ENCODE data around the gene PRPH. TPM values are rescaled to one million over a fixed set of nuclear protein-coding genes. Genes with fewer than 3 reads are reported as not detected.
A peak's percentile ranks its signal among the peaks of the same experiment; 100 is the strongest.

PRPH gene
- total and polyA plus RNA-seq, 9 of the 15 experiments (the other 6 are each of a cell fraction or from before 2014, with no cell fraction given), result 0.27 to 1.9 (median 1.3) TPM; not detected in 1

GRCh38 chr12:49340095-49340870 lies 45.3 kb downstream of the PRPH start:
- no peak overlapping the region for H3K4me3 ChIP-seq
- no peak overlapping the region for H3K4me2 ChIP-seq (ENCODE audit: insufficient read depth, low read length)
- ChIA-PET CTCF (ENCODE audit: low intra/inter-chr PET ratio) (interaction anchor here (0.6 to 2.9 kb wide), 2 partner anchors 51 to 52 kb away, joined by 3 to 49 read pairs; no protein-coding TSS in a partner anchor), POLR2A (interaction anchor here (1.1 to 1.6 kb wide), 2 partner anchors 14 to 50 kb away, joined by 3 to 5 read pairs; no protein-coding TSS in a partner anchor)
- FAIRE-seq, result peak; percentile 78
- 21% methylated on average over 6 of the region's 6 CpGs for WGBS (ENCODE audit: insufficient coverage, low coverage, missing lambda C conversion rate)
- in situ Hi-C loops (cut with MboI), result no loop called here
- no TSS peak for BruUV-seq (replicated peaks)
- H4K20me1 ChIP-seq (replicated peaks; ENCODE audit: control insufficient read depth, insufficient read depth, low read length), result peaks cover 2% of the 10 kb centered on the region; the same call in 1 of the 2 replicates
- no peaks in the 10 kb centered on the region for H3K36me3 ChIP-seq (ENCODE audit: control insufficient read depth, insufficient read depth, low read length)
- intact Hi-C loops (cut with micrococcal nuclease), result loop anchor here (10.0 kb wide), 2 partner anchors 275 to 365 kb away; partner anchors contain the start of genes KMT2D, RHEBL1, WNT1 and WNT10B
- no peaks in the 10 kb centered on the region for H3K9me3 ChIP-seq (replicated peaks; ENCODE audit: control insufficient read depth, insufficient read depth, low read depth, low read length)
- no peak for ATAC-seq
- H3K27ac ChIP-seq (ENCODE audit: extremely low read depth, low read depth, low read length), result no peak overlapping the region
- peaks cover 5 to 9% of the 10 kb centered on the region in 2 experiments; a peak in 3 of 5 replicates for H3K27me3 ChIP-seq (ENCODE audit: control insufficient read depth in 2 of 2, insufficient read depth in 2 of 2, low read length in 2 of 2)
- H2AFZ ChIP-seq (ENCODE audit: low read depth, low read length), result no peak overlapping the region
- DNase-seq (ENCODE audit: extremely low read depth in 1 of 4, low spot score in 3 of 4), result no peak
- H3K4me1 ChIP-seq (replicated peaks in 1 of 2; ENCODE audit: control insufficient read depth in 2 of 2, insufficient read depth in 2 of 2, low read length in 2 of 2), result peaks cover 20 to 58% of the 10 kb centered on the region in 2 experiments
- no peaks in the 10 kb centered on the region for H3K9me1 ChIP-seq (ENCODE audit: control insufficient read depth, insufficient read depth, low read length)
- TF ChIP-seq ZNF764 (CRISPR knock-in tag; IDR thresholded peaks at IDR 0.05; ENCODE audit: low read depth), result no peak
- TF ChIP-seq CBX8 (IDR thresholded peaks at IDR 0.05; ENCODE audit: borderline replicate concordance, extremely low read depth, low read depth, low read length, poor library complexity, severe bottlenecking), result no peak
- no peak for TF ChIP-seq HMG20A (CRISPR knock-in tag; conservative IDR thresholded peaks at IDR 0.05)
- no peak for TF ChIP-seq NFE2L1 (tag; IDR thresholded peaks at IDR 0.05; ENCODE audit: borderline replicate concordance, low read depth)
- TF ChIP-seq SP2 (IDR thresholded peaks at IDR 0.05; ENCODE audit: extremely low read depth, low read depth, low read length, poor library complexity, severe bottlenecking), result no peak
- H3K9ac ChIP-seq (ENCODE audit: insufficient read depth in 1 of 2, low read depth in 2 of 2, low read length in 2 of 2), result no peak overlapping the region
- H3K79me2 ChIP-seq (ENCODE audit: control insufficient read depth, insufficient read depth, low read length), result no peaks in the 10 kb centered on the region

Data from K562 (cell line).